ENCODE data around the gene EEF1AKMT3. TPM values are rescaled to one million over a fixed set of nuclear protein-coding genes. Genes with fewer than 3 reads are reported as not detected.

EEF1AKMT3 gene
- total RNA-seq, 1 donor from 2014 or later, result 2.1 TPM

GRCh38 chr12:57779736-57780135, 7.3 kb downstream of the EEF1AKMT3 start:
- Histone ChIP-seq H3K27me3 (no peaks in the 10 kb centered on the region), H3K4me1 (peaks cover 7 to 14% of the 10 kb centered on the region in 2 donors), H3K4me3 (no peak overlapping the region), H3K36me3 (peaks cover 0 to 9% of the 10 kb centered on the region in 2 donors), H3K9me3 (no peaks in the 10 kb centered on the region), H3K27ac (no peak overlapping the region)
- DNase-seq (ENCODE audit: low spot score in 2 of 2), result peak in 1 of 2 donors; percentile 18
- TF ChIP-seq CTCF (IDR thresholded peaks at IDR 0.05), result no peak
- intact Hi-C loops (cut with DNase I), result no loop called here

- Histone ChIP-seq H3K4me1 (peaks cover 7 to 14% of the 10 kb centered on the region in 2 donors), H3K36me3 (peaks cover 1 to 6% of the 10 kb centered on the region in 2 donors), H3K4me3 (no peak overlapping the region), H3K27ac (no peak overlapping the region), H3K27me3 (no peaks in the 10 kb centered on the region), H3K9me3 (no peaks in the 10 kb centered on the region)
- intact Hi-C loops (cut with DNase I), result no loop called here
- no peak for TF ChIP-seq CTCF (IDR thresholded peaks at IDR 0.05)
- DNase-seq (ENCODE audit: low spot score in 2 of 2), result peak in 1 of 2 donors; percentile 57
These were observed 8.0 kb downstream of the EEF1AKMT3 start for GRCh38 chr12:57780284-57780897.

- no peaks in the 10 kb centered on the region for H3K9me3 ChIP-seq
- no peaks in the 10 kb centered on the region for H3K27me3 ChIP-seq
- H3K4me3 ChIP-seq, result no peak overlapping the region
- peaks cover 7 to 14% of the 10 kb centered on the region in 2 donors for H3K4me1 ChIP-seq
- peak in 1 of 2 donors; percentile 16 for DNase-seq (ENCODE audit: low spot score in 2 of 2)
- peaks cover 8 to 9% of the 10 kb centered on the region in 2 donors for H3K36me3 ChIP-seq
- H3K27ac ChIP-seq, result no peak overlapping the region
- TF ChIP-seq CTCF (IDR thresholded peaks at IDR 0.05), result no peak
- intact Hi-C loops (cut with DNase I), result no loop called here
These were observed 8.8 kb downstream of the EEF1AKMT3 start for GRCh38 chr12:57781244-57781643.

- H3K9me3 ChIP-seq, result no peaks in the 10 kb centered on the region
- intact Hi-C loops (cut with DNase I), result loop anchor here (1.0 kb wide), 1 partner anchor 124 kb away; no protein-coding TSS in a partner anchor
- no peak for DNase-seq (ENCODE audit: low spot score in 2 of 2)
- H3K27ac ChIP-seq, result peak overlapping the region in 1 of 2 donors; percentile 13
- no peaks in the 10 kb centered on the region for H3K27me3 ChIP-seq
- peaks cover 7 to 14% of the 10 kb centered on the region in 2 donors for H3K4me1 ChIP-seq
- no peak for TF ChIP-seq CTCF (IDR thresholded peaks at IDR 0.05)
- no peak overlapping the region for H3K4me3 ChIP-seq
- H3K36me3 ChIP-seq, result peaks cover 10 to 13% of the 10 kb centered on the region in 2 donors
These were observed 9.4 kb downstream of the EEF1AKMT3 start for GRCh38 chr12:57781801-57782200.

- Histone ChIP-seq H3K36me3 (peaks cover 14 to 18% of the 10 kb centered on the region in 2 donors), H3K9me3 (no peaks in the 10 kb centered on the region), H3K27ac (peak overlapping the region in 1 of 2 donors; percentile 13), H3K4me3 (peak overlapping the region; percentile 77 to 97), H3K4me1 (peaks cover 7 to 14% of the 10 kb centered on the region in 2 donors), H3K27me3 (no peaks in the 10 kb centered on the region)
- no peak for TF ChIP-seq CTCF (IDR thresholded peaks at IDR 0.05)
- no peak for DNase-seq (ENCODE audit: low spot score in 2 of 2)
- intact Hi-C loops (cut with DNase I), result loop anchor here (1.0 kb wide), 1 partner anchor 123 kb away; no protein-coding TSS in a partner anchor
These were observed 9.8 kb downstream of the EEF1AKMT3 start for GRCh38 chr12:57782243-57782607.

All from ascending aorta (tissue), 2 donors.